Measurements from ENCODE around the gene SON. TPM values are rescaled to one million over a fixed set of nuclear protein-coding genes. Genes with fewer than 3 reads are reported as not detected.

The SON gene
- total RNA-seq, 1 experiment from 2014 or later = 183 TPM

DNA sequence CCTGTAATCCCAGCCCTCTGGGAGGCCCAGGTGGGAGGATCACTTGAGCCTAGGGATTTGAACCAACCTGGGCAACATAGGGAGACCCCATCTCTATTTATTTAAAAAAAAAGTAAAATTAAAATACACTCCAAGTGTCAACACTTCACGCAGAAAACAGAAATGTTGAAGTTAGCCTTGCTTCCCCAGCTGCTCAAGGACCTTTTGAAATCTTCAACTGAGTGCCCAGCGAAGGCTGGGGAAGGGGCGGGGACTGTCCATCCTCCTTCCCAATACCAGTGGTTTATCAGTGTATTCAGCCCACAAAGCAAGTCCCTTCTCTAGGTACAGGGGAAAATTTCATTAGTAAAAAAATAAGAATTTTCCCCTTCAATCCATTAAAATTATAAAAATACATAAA, 49.1 kb upstream of the SON start:
- intact Hi-C loops (cut with micrococcal nuclease; ENCODE audit: unreplicated experiment) (no loop called here), in situ Hi-C loops (cut with HindIII; ENCODE audit: low pct_unique_long_range_greater_than_20kb, low sequenced_read_pairs) (no loop called here)
- no TSS peak for BruUV-seq (replicated peaks)
- no peak for DNase-seq (ENCODE audit: low read depth, low spot score)
- CTCF ChIA-PET = no interaction called here
- ATAC-seq = no peak
- Histone ChIP-seq H3K9me3 (ENCODE audit: control insufficient read depth, insufficient read depth, low read depth, low read length) (no peaks in the 10 kb centered on the region), H3K36me3 (ENCODE audit: control insufficient read depth, insufficient read depth, low read length) (no peaks in the 10 kb centered on the region), H3K4me1 (ENCODE audit: control insufficient read depth, insufficient read depth, low read length) (no peaks in the 10 kb centered on the region), H3K4me3 (ENCODE audit: low read depth in 2 of 2, low read length in 2 of 2) (no peak overlapping the region), H3K27me3 (ENCODE audit: control insufficient read depth, insufficient read depth, low read length) (no peaks in the 10 kb centered on the region), H3K27ac (ENCODE audit: low read length) (no peak overlapping the region)
- TF ChIP-seq, protein P1, sequence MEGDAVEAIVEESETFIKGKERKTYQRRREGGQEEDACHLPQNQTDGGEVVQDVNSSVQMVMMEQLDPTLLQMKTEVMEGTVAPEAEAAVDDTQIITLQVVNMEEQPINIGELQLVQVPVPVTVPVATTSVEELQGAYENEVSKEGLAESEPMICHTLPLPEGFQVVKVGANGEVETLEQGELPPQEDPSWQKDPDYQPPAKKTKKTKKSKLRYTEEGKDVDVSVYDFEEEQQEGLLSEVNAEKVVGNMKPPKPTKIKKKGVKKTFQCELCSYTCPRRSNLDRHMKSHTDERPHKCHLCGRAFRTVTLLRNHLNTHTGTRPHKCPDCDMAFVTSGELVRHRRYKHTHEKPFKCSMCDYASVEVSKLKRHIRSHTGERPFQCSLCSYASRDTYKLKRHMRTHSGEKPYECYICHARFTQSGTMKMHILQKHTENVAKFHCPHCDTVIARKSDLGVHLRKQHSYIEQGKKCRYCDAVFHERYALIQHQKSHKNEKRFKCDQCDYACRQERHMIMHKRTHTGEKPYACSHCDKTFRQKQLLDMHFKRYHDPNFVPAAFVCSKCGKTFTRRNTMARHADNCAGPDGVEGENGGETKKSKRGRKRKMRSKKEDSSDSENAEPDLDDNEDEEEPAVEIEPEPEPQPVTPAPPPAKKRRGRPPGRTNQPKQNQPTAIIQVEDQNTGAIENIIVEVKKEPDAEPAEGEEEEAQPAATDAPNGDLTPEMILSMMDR (IDR thresholded peaks at IDR 0.05) = no peak
- TF ChIP-seq TCF7L2 (IDR thresholded peaks at IDR 0.05; ENCODE audit: low read depth, low read length) = no peak
- TF ChIP-seq POLR2AphosphoS5 (IDR thresholded peaks at IDR 0.05; ENCODE audit: low read depth, low read length) = no peak
- no peak for TF ChIP-seq SIN3A (IDR thresholded peaks at IDR 0.05; ENCODE audit: borderline replicate concordance, insufficient read depth, low read depth, low read length)
- TF ChIP-seq, protein P2, sequence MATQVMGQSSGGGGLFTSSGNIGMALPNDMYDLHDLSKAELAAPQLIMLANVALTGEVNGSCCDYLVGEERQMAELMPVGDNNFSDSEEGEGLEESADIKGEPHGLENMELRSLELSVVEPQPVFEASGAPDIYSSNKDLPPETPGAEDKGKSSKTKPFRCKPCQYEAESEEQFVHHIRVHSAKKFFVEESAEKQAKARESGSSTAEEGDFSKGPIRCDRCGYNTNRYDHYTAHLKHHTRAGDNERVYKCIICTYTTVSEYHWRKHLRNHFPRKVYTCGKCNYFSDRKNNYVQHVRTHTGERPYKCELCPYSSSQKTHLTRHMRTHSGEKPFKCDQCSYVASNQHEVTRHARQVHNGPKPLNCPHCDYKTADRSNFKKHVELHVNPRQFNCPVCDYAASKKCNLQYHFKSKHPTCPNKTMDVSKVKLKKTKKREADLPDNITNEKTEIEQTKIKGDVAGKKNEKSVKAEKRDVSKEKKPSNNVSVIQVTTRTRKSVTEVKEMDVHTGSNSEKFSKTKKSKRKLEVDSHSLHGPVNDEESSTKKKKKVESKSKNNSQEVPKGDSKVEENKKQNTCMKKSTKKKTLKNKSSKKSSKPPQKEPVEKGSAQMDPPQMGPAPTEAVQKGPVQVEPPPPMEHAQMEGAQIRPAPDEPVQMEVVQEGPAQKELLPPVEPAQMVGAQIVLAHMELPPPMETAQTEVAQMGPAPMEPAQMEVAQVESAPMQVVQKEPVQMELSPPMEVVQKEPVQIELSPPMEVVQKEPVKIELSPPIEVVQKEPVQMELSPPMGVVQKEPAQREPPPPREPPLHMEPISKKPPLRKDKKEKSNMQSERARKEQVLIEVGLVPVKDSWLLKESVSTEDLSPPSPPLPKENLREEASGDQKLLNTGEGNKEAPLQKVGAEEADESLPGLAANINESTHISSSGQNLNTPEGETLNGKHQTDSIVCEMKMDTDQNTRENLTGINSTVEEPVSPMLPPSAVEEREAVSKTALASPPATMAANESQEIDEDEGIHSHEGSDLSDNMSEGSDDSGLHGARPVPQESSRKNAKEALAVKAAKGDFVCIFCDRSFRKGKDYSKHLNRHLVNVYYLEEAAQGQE (IDR thresholded peaks at IDR 0.05; ENCODE audit: insufficient read depth in 1 of 2, low read depth in 2 of 2, low read length in 1 of 2) = no peak
- POLR2A ChIA-PET = no interaction called here

DNA sequence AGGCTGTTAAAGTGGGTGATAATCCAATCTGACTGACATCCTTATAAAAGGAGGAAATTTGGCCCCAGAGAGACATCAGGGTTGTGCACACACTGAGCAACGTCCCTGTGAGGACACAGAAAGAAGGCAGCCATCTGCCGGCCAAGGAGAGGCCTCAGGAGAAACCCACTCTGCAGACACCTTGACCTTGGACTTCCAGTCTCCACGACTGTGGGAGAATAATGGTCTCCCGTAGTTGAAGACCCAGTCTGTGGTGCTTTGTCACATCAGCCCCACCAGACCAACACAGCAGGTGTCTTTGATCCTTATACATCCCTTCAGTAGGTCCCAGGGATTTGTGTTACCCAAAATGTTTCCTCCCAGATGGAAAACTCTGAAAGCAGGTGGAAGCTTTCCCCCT, 47.1 kb upstream of the SON start:
- ChIA-PET CTCF (no interaction called here), POLR2A (no interaction called here)
- no TSS peak for BruUV-seq (replicated peaks)
- intact Hi-C loops (cut with micrococcal nuclease; ENCODE audit: unreplicated experiment) = no loop called here
- no peak for DNase-seq (ENCODE audit: low read depth, low spot score)
- H3K9me3 ChIP-seq (ENCODE audit: control insufficient read depth, insufficient read depth, low read depth, low read length) = no peaks in the 10 kb centered on the region
- no peak overlapping the region for H3K4me3 ChIP-seq (ENCODE audit: low read depth in 2 of 2, low read length in 2 of 2)
- no peaks in the 10 kb centered on the region for H3K4me1 ChIP-seq (ENCODE audit: control insufficient read depth, insufficient read depth, low read length)
- TF ChIP-seq TCF7L2 (IDR thresholded peaks at IDR 0.05; ENCODE audit: low read depth, low read length) (no peak), POLR2AphosphoS5 (IDR thresholded peaks at IDR 0.05; ENCODE audit: low read depth, low read length) (no peak), SIN3A (IDR thresholded peaks at IDR 0.05; ENCODE audit: borderline replicate concordance, insufficient read depth, low read depth, low read length) (no peak)
- TF ChIP-seq, protein P2 (IDR thresholded peaks at IDR 0.05; ENCODE audit: insufficient read depth in 1 of 2, low read depth in 2 of 2, low read length in 1 of 2) = no peak
- TF ChIP-seq, protein P1 (IDR thresholded peaks at IDR 0.05) = no peak
- H3K27ac ChIP-seq (ENCODE audit: low read length) = no peak overlapping the region
- no peaks in the 10 kb centered on the region for H3K36me3 ChIP-seq (ENCODE audit: control insufficient read depth, insufficient read depth, low read length)
- H3K27me3 ChIP-seq (ENCODE audit: control insufficient read depth, insufficient read depth, low read length) = no peaks in the 10 kb centered on the region
- ATAC-seq = no peak
- in situ Hi-C loops (cut with HindIII; ENCODE audit: low pct_unique_long_range_greater_than_20kb, low sequenced_read_pairs) = no loop called here
